TTC549 (cell line): ENCODE data around the gene FBXL17.
"Not testable (repeated sequence)": the region's sequence is repeated elsewhere in the genome, so short reads cannot be mapped to it uniquely, and the experiment has no call there.

Source experiments
- FAIRE-seq: peaks from 2 replicates; lab custom pipeline; 2012; peaks lifted over from hg19 to GRCh38; lab: Jason Lieb, UNC

Gene FBXL17

GRCh38 chr5:108249095-108249784, 132.7 kb downstream of the FBXL17 start:
- FAIRE-seq = no peak

GRCh38 chr5:108238936-108239887, 142.7 kb downstream of the FBXL17 start:
- FAIRE-seq = no peak

- FAIRE-seq = no peak
Measured at GRCh38 chr5:108238461-108238860, 143.4 kb downstream of the FBXL17 start.

- no peak for FAIRE-seq
Measured at GRCh38 chr5:108233617-108234155, 148.2 kb downstream of the FBXL17 start.

- no peak for FAIRE-seq
Measured at GRCh38 chr5:108232805-108233204, 149.1 kb downstream of the FBXL17 start.

GRCh38 chr5:108222011-108222410, 159.9 kb downstream of the FBXL17 start:
- no peak for FAIRE-seq

- FAIRE-seq = no peak
Measured at GRCh38 chr5:108220834-108221233, 161.1 kb downstream of the FBXL17 start.

- no peak for FAIRE-seq
Measured at GRCh38 chr5:108216890-108217289, 165.0 kb downstream of the FBXL17 start.

GRCh38 chr5:108214857-108215256, 167.0 kb downstream of the FBXL17 start:
- no peak for FAIRE-seq

- FAIRE-seq = no peak
Measured at GRCh38 chr5:108212775-108213346, 169.0 kb downstream of the FBXL17 start.

GRCh38 chr5:108206707-108207106, 175.2 kb downstream of the FBXL17 start:
- FAIRE-seq = no peak

- no peak for FAIRE-seq
Measured at GRCh38 chr5:108201721-108202120, 180.2 kb downstream of the FBXL17 start.

GRCh38 chr5:108196276-108196675, 185.6 kb downstream of the FBXL17 start:
- no peak for FAIRE-seq

GRCh38 chr5:108193021-108193795, 188.7 kb downstream of the FBXL17 start:
- no peak for FAIRE-seq

- no peak for FAIRE-seq
Measured at GRCh38 chr5:108184940-108185339, 197.0 kb downstream of the FBXL17 start.

- no peak for FAIRE-seq
Measured at GRCh38 chr5:108181975-108182374, 199.9 kb downstream of the FBXL17 start.

GRCh38 chr5:108174286-108174685, 207.6 kb downstream of the FBXL17 start:
- FAIRE-seq = no peak

- FAIRE-seq = no peak
Measured at GRCh38 chr5:108171759-108172158, 210.1 kb downstream of the FBXL17 start.

- no peak for FAIRE-seq
Measured at GRCh38 chr5:108168915-108169314, 213.0 kb downstream of the FBXL17 start.

- no peak for FAIRE-seq
Measured at GRCh38 chr5:108167174-108167573, 214.7 kb downstream of the FBXL17 start.

GRCh38 chr5:108164574-108164973, 217.3 kb downstream of the FBXL17 start:
- FAIRE-seq = no peak

GRCh38 chr5:108152854-108153253, 229.0 kb downstream of the FBXL17 start:
- FAIRE-seq = not testable (repeated sequence)
